ENCODE measurements around the gene RFX5.

RFX5 gene

DNA sequence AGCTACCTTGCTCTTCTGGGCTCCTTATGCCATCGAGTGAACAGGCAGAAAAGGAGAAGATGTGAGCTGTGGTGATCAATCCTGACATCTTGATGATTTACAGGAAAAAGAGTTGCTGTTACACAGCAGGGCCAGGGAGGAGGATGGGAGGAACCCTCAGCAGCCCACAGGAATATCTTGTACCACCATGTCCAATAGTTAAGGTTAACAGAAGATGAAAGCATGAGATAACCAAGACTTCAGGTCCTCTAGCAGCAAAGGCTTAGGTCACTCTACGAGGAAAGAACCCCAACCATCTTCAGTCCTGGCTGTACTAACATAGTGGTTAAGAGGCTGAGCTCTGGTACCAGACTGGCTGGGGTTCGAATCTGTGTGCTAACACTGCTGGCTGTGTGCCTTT is 37.5 kb upstream of the RFX5 start:
- H3K27me3 ChIP-seq, result no peaks in the 10 kb centered on the region
- no peak for DNase-seq
- no peaks in the 10 kb centered on the region; the same call in 1 of the 2 replicates for H3K9me3 ChIP-seq
- no peak overlapping the region for H3K4me3 ChIP-seq (ENCODE audit: low read depth, low read length)
- no peaks in the 10 kb centered on the region for H3K4me1 ChIP-seq
- no peaks in the 10 kb centered on the region for H3K36me3 ChIP-seq
- TF ChIP-seq, protein P1, sequence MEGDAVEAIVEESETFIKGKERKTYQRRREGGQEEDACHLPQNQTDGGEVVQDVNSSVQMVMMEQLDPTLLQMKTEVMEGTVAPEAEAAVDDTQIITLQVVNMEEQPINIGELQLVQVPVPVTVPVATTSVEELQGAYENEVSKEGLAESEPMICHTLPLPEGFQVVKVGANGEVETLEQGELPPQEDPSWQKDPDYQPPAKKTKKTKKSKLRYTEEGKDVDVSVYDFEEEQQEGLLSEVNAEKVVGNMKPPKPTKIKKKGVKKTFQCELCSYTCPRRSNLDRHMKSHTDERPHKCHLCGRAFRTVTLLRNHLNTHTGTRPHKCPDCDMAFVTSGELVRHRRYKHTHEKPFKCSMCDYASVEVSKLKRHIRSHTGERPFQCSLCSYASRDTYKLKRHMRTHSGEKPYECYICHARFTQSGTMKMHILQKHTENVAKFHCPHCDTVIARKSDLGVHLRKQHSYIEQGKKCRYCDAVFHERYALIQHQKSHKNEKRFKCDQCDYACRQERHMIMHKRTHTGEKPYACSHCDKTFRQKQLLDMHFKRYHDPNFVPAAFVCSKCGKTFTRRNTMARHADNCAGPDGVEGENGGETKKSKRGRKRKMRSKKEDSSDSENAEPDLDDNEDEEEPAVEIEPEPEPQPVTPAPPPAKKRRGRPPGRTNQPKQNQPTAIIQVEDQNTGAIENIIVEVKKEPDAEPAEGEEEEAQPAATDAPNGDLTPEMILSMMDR (IDR thresholded peaks at IDR 0.05; ENCODE audit: low read depth, low read length), result no peak

DNA sequence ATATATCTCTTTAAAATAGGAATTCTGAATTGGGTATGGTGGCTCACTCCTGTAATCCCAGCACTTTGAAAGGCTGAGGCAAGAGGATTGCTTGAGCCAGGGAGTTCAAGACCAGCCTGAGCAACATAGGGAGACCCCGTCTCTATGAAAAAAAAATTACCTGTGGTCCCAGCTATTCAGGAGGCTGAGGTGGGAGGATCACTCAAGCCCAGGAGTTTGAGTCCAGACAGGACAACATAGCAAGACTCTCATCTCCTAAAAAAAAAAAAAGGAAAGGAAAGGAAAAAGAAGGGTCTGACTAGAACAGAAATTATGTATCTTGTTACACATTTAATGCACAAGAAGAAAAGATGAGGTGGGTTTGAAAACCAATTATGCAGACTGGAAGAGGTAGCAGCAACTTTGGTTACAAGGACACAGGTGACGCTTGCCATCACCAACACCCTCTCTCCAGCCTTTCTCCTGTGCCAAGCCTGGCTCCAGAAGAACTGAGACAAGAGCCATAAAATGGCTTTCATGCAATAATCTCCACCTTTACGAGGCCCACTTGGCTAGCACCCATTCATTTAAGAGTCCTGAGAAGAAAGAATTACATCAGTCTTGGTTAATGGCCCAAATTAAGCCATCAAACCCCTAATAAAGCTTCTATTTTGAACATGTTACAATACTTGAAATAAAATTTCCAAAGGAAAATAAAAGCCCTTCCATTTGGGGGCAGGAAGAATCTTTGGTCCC is 30.3 kb upstream of the RFX5 start:
- no peak for DNase-seq

DNA sequence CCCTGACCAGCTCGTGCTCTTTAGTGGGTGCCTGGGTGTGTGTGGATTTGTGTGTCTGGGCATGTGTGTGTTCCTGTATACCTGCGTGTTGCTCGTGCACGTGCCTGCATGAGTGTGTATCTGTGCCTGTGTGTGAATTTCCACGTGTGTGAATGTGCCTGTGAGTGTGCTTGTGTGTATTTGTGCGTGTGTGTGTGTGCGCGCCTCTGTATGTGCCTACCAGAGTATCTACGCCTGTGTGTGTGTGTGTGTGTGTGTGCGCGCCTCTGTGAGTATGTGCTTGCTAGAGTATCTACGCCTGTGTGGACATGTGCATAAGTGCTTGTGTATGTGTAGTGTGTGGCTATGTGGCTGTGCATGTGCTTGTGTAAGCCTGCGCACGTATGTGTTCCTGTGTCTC is 26.1 kb upstream of the RFX5 start:
- no peak for DNase-seq
- Histone ChIP-seq H3K4me3 (ENCODE audit: low read depth, low read length) (no peak overlapping the region), H3K36me3 (no peaks in the 10 kb centered on the region), H3K9me3 (no peaks in the 10 kb centered on the region), H3K27me3 (no peaks in the 10 kb centered on the region), H3K4me1 (peaks cover 17% of the 10 kb centered on the region)
- TF ChIP-seq, protein P1 (IDR thresholded peaks at IDR 0.05; ENCODE audit: low read depth, low read length), result no peak

More for the DNA sequence above, 30.3 kb upstream of the RFX5 start:
- Histone ChIP-seq H3K4me3 (ENCODE audit: low read depth, low read length) (no peak overlapping the region), H3K4me1 (peaks cover 3% of the 10 kb centered on the region), H3K27me3 (no peaks in the 10 kb centered on the region), H3K36me3 (no peaks in the 10 kb centered on the region), H3K9me3 (no peaks in the 10 kb centered on the region)
- TF ChIP-seq, protein P1 (IDR thresholded peaks at IDR 0.05; ENCODE audit: low read depth, low read length), result no peak

DNA sequence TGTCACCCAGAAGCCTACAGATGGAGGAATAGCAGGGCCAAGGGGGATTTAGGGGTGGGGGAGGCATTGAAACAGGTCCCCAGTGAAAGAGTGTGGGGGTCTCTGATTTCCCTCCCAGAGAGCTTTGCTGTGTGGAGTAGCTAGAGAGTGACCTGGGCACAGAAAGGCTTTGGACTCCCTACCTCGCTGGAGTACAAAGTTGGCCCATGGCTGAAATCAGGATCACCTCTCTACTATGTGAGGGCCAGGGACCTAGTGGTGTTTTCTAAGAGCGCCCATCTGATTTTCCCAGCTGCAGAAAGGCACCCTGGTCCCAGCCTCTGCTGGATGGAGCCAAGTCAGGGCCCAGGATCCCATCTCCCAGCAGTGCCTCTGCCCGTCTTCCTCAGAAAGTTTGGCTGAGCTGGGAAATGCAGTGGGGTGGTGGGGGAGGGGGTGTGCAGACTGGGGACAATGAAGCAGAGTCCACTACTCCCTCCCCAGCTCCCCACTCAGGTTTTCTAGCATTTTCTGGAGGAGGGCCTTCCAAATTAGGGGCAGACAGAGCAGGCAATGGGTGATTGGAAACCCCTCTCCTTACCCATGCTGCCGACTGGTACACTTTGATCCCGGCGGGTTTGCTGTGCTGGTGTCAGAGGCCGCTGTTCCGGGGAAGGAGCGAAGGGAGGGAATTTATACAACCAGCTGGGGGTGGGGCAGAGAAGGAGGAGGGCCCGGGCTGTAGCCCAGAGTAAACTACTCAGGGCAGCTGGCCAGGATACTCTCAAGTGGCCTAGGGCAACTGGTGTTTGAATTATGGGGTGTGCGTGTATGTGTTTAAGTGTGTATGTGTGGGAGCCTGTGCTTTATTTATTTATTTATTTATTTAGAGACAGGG is 25.2 kb upstream of the RFX5 start, which contains the start of gene SELENBP1:
Gene SELENBP1, minus strand, starts transcription at position 648 of the 877 bp plus-strand sequence. Its CDS starts 64 bp downstream, at position 584.
- H3K36me3 ChIP-seq, result no peaks in the 10 kb centered on the region
- H3K4me3 ChIP-seq (ENCODE audit: low read depth, low read length), result peak within 1 kb of the TSS; percentile 27
- H3K4me1 ChIP-seq, result peaks cover 17% of the 10 kb centered on the region
- peak; percentile 48 for DNase-seq
- H3K9me3 ChIP-seq, result no peaks in the 10 kb centered on the region
- H3K27me3 ChIP-seq, result no peaks in the 10 kb centered on the region
- TF ChIP-seq, protein P1 (IDR thresholded peaks at IDR 0.05; ENCODE audit: low read depth, low read length), result no peak

DNA sequence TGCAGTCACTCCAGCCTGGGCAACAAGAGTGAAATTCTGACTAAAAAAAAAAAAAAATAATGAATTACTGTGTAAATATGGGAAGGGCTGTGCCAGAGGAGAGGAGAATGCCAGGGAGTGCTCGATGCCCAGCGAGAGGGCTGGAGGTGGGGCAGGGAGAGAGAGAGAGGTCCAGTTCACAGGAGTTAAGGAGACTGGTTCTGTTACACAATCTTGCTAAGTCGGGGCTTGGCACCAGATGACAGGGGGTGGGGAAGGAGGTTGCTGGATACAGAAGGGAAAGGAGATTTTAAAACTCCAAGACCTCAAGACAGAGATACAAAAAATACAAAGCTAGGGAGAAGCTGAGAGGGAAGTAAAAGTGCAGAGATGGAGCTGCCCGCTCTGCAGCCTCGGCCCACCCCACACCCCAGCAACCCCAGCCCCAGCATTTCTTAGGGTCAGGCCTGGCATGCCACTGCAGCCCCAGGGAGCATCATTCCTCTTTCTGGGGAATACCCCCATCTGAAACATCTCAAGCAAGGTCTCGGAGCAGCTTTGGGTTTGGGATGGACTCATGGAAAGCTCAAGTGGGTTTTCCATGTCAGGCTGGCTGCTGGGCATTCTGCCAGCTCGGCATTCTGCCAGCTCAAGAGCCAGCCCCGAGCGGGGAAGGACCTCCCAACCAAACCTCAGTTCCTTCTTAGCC is 24.5 kb upstream of the RFX5 start:
- Histone ChIP-seq H3K4me3 (ENCODE audit: low read depth, low read length) (peak overlapping the region; percentile 27), H3K27me3 (no peaks in the 10 kb centered on the region), H3K4me1 (peaks cover 17% of the 10 kb centered on the region), H3K9me3 (no peaks in the 10 kb centered on the region), H3K36me3 (no peaks in the 10 kb centered on the region)
- peak; percentile 58 for DNase-seq
- TF ChIP-seq, protein P1 (IDR thresholded peaks at IDR 0.05; ENCODE audit: low read depth, low read length), result no peak

All from BE2C (cell line).